PFSK-1 (cell line): ENCODE results near the gene CFAP251.

ENCODE experiments used
- FOXP2 ChIP-seq: optimal IDR thresholded peaks from 2 replicates; pipeline ENCODE3; 2011; ENCODE audit warnings: borderline replicate concordance, control low read depth, inconsistent platforms; ENCODE audit not compliant: insufficient read depth; ENCODE audit errors: extremely low read length, extremely low read depth
- POLR2AphosphoS5 ChIP-seq: IDR thresholded peaks from 2 replicates; pipeline ENCODE4 v1.6.1; 2012; ENCODE audit warnings: low read depth, mild to moderate bottlenecking, control low read depth, low read length, moderate library complexity
- SIN3A ChIP-seq: IDR thresholded peaks from 2 replicates; pipeline ENCODE4 v1.6.1; 2012; ENCODE audit warnings: mild to moderate bottlenecking, low read length, moderate library complexity, borderline replicate concordance; ENCODE audit not compliant: insufficient read depth
- TAF1 ChIP-seq: IDR thresholded peaks from 2 replicates; pipeline ENCODE4 v1.6.1; 2012; ENCODE audit warnings: low read length, control low read depth, borderline replicate concordance; ENCODE audit not compliant: insufficient read depth
- TF ChIP-seq, protein P1 (sequence below), 2 experiments: IDR thresholded peaks; 2 replicates each; pipeline versions ENCODE4 v1.6.1 to v1.8.0; 2011 to 2012; ENCODE audit warnings: low read depth in 2 of 2, low read length in 2 of 2, control low read depth in 1 of 2, inconsistent platforms in 1 of 2, mild to moderate bottlenecking in 1 of 2, moderate library complexity in 1 of 2; ENCODE audit not compliant: insufficient read depth in 1 of 2

CFAP251 gene

DNA sequence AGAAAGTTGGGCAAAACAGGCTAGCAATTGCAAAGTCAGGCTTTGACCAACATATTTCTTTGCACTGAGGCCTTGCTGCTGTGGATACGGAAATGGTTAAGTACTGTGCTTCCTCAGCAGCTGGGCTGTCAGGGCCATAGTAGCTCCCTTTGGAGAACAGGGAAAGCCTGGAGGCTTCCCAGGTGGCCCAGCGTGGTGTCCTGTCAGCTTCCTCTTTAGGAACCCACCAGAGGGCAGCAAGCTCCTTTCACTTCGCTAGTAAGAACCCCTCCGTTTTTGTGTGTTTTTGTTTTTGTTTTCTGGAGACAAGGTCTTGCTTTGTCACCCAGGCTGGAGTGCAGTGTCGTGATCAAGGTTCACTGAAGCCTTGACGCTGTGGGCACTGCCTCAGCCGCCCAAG is 1.7 kb upstream of the CFAP251 start:
- TF ChIP-seq FOXP2 (no peak), TAF1 (no peak), POLR2AphosphoS5 (no peak), SIN3A (no peak)
- TF ChIP-seq, protein P1, sequence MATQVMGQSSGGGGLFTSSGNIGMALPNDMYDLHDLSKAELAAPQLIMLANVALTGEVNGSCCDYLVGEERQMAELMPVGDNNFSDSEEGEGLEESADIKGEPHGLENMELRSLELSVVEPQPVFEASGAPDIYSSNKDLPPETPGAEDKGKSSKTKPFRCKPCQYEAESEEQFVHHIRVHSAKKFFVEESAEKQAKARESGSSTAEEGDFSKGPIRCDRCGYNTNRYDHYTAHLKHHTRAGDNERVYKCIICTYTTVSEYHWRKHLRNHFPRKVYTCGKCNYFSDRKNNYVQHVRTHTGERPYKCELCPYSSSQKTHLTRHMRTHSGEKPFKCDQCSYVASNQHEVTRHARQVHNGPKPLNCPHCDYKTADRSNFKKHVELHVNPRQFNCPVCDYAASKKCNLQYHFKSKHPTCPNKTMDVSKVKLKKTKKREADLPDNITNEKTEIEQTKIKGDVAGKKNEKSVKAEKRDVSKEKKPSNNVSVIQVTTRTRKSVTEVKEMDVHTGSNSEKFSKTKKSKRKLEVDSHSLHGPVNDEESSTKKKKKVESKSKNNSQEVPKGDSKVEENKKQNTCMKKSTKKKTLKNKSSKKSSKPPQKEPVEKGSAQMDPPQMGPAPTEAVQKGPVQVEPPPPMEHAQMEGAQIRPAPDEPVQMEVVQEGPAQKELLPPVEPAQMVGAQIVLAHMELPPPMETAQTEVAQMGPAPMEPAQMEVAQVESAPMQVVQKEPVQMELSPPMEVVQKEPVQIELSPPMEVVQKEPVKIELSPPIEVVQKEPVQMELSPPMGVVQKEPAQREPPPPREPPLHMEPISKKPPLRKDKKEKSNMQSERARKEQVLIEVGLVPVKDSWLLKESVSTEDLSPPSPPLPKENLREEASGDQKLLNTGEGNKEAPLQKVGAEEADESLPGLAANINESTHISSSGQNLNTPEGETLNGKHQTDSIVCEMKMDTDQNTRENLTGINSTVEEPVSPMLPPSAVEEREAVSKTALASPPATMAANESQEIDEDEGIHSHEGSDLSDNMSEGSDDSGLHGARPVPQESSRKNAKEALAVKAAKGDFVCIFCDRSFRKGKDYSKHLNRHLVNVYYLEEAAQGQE (IDR thresholded peaks at IDR 0.05; ENCODE audit: insufficient read depth in 1 of 2, low read depth in 2 of 2, low read length in 2 of 2): no peak

DNA sequence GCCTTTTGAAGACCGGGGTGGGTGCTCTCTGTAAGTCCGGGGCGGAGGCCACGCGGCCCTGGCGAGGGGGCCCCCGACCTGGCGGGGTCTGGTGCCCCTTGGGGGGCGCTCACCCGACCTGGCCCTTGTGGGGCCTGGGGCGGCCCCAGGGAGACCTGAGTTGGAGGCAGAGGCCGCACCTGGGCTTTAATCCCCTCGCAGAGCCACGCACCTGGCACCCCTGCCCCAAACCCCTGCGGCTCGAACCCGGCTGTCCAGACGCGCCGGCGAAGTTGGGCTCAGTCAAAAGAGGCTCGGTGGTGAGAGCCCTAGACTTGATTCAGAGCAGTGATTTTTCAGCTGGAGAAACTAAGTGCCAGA is 267 bp downstream of the CFAP251 start:
- TF ChIP-seq, protein P1 (IDR thresholded peaks at IDR 0.05; ENCODE audit: insufficient read depth in 1 of 2, low read depth in 2 of 2, low read length in 2 of 2): no peak
- TF ChIP-seq SIN3A: no peak
- TF ChIP-seq POLR2AphosphoS5: no peak

GRCh38 chr12:121921066-121921465 is 2.7 kb downstream of the CFAP251 start:
- TF ChIP-seq POLR2AphosphoS5: no peak
- TF ChIP-seq, protein P1 (IDR thresholded peaks at IDR 0.05; ENCODE audit: insufficient read depth in 1 of 2, low read depth in 2 of 2, low read length in 2 of 2): no peak
- no peak for TF ChIP-seq TAF1
- no peak for TF ChIP-seq FOXP2
- TF ChIP-seq SIN3A: no peak

DNA sequence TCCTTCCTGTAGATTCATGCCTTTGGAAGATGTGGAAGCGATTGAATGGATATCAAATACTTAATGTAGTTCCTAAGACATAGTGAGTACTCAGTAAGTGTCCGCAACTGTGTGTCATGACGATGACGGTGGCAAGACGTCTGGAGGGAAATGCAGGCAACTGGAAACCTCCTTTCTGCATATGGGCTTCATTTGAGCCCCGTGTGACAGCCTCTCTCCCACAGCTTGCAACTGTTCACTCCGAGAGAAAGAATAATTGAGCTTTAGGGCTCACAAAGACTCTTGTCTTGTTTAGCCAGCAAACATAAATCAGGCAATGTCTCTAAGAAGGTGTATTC is 6.9 kb downstream of the CFAP251 start:
- TF ChIP-seq FOXP2 (no peak), SIN3A (no peak), TAF1 (no peak), POLR2AphosphoS5 (no peak)
- TF ChIP-seq, protein P1 (IDR thresholded peaks at IDR 0.05; ENCODE audit: insufficient read depth in 1 of 2, low read depth in 2 of 2, low read length in 2 of 2): no peak
